IMR-90 (cell line): ENCODE results near the gene GFRA3. TPM values are rescaled to one million over a fixed set of nuclear protein-coding genes. Genes with fewer than 3 reads are reported as not detected.

Source experiments
- ATAC-seq: fragments of 200-7000 bp; cut with Tn5 transposase; 2 replicates; pipeline ENCODE4 v1.9.1; 2020; ENCODE audit warnings: low read depth, mild to moderate bottlenecking, moderate library complexity
- BruUV-seq: library from RNA; stranded (reverse); fragments of 400-500 nt; replicated peaks from 2 replicates; lab custom pipeline; 2021; lab: Mats Ljungman, UMichigan
- CTCF ChIA-PET: fragments of 300-600 bp; formaldehyde crosslinking; extraction: SDS; loops from one replicate; lab custom pipeline; 2021; ENCODE audit warnings: antibody characterized with exemption; lab: Yijun Ruan, JAX
- POLR2A ChIA-PET: fragments of 300-600 bp; sonication (Branson Sonifier 250); formaldehyde crosslinking; loops from one replicate; lab custom pipeline; 2022; ENCODE audit warnings: antibody characterized with exemption; ENCODE audit not compliant: unreplicated experiment; lab: Charles Lee
- DNase-seq: peaks from one replicate; pipeline ENCODE4 v3.0.0; 2013
- H2AFZ ChIP-seq: replicated peaks from 2 replicates; pipeline ENCODE3; 2013; ENCODE audit warnings: low read length, mild to moderate bottlenecking; ENCODE audit not compliant: poor library complexity
- H2AK5ac ChIP-seq: 2 replicates; pipeline ENCODE4 v1.6.1; 2013; ENCODE audit warnings: low read depth, low read length, inconsistent platforms
- H2AK9ac ChIP-seq: replicated peaks from 2 replicates; pipeline ENCODE3; 2013; ENCODE audit warnings: mild to moderate bottlenecking, low read depth, low read length, moderate library complexity; ENCODE audit not compliant: poor library complexity
- H2BK120ac ChIP-seq: 2 replicates; pipeline ENCODE4 v1.6.1; 2013; ENCODE audit warnings: low read depth, low read length, inconsistent platforms
- H2BK15ac ChIP-seq: 3 replicates; pipeline ENCODE4 v1.6.1; 2013; ENCODE audit warnings: low read depth, low read length, inconsistent platforms
- H2BK20ac ChIP-seq: 2 replicates; pipeline ENCODE4 v1.6.1; 2013; ENCODE audit warnings: low read depth, mild to moderate bottlenecking, inconsistent platforms, low read length, moderate library complexity
- H2BK5ac ChIP-seq: 2 replicates; pipeline ENCODE4 v1.6.1; 2013; ENCODE audit warnings: mild to moderate bottlenecking, low read depth, low read length, inconsistent platforms; ENCODE audit not compliant: poor library complexity, severe bottlenecking
- H3K14ac ChIP-seq: replicated peaks from 2 replicates; pipeline ENCODE4 v1.6.1; 2013; ENCODE audit warnings: low read depth, low read length, inconsistent platforms
- H3K18ac ChIP-seq: 2 replicates; pipeline ENCODE4 v1.6.1; 2013; ENCODE audit warnings: low read depth, low read length, control low read depth
- H3K23ac ChIP-seq: 2 replicates; pipeline ENCODE4 v1.6.1; 2013; ENCODE audit warnings: low read depth, low read length, inconsistent platforms
- H3K27ac ChIP-seq: 2 replicates; pipeline ENCODE4 v1.5.1; 2013; ENCODE audit warnings: mild to moderate bottlenecking, control low read depth, low read length; ENCODE audit not compliant: insufficient read depth
- H3K27me3 ChIP-seq: 2 replicates; pipeline ENCODE4 v1.6.1; 2013; ENCODE audit warnings: low read length; ENCODE audit not compliant: control insufficient read depth, insufficient read depth
- H3K36me3 ChIP-seq: 2 replicates; pipeline ENCODE4 v1.6.1; 2013; ENCODE audit warnings: low read length, mixed read lengths; ENCODE audit not compliant: control insufficient read depth, insufficient read depth
- H3K4ac ChIP-seq: 2 replicates; pipeline ENCODE4 v1.6.1; 2013; ENCODE audit warnings: low read depth, low read length, inconsistent platforms
- H3K4me1 ChIP-seq: 2 replicates; pipeline ENCODE4 v1.6.1; 2013; ENCODE audit warnings: low read length, mixed read lengths; ENCODE audit not compliant: control insufficient read depth, insufficient read depth
- H3K4me2 ChIP-seq: 2 replicates; pipeline ENCODE4 v1.6.1; 2013; ENCODE audit warnings: low read depth, mild to moderate bottlenecking, control low read depth, low read length, moderate library complexity
- H3K4me3 ChIP-seq: 2 replicates; pipeline ENCODE4 v1.5.1; 2013; ENCODE audit warnings: low read depth, mild to moderate bottlenecking, control low read depth, low read length, moderate library complexity; ENCODE audit not compliant: insufficient read depth
- H3K56ac ChIP-seq: 2 replicates; pipeline ENCODE4 v1.6.1; 2013; ENCODE audit warnings: low read length, inconsistent platforms; ENCODE audit not compliant: insufficient read depth; ENCODE audit errors: extremely low read depth
- H3K79me1 ChIP-seq, 2 experiments: 2 replicates each; pipeline ENCODE4 v1.6.1; 2013; ENCODE audit warnings: low read length in 2 of 2, inconsistent platforms in 1 of 2, low read depth in 1 of 2
- H3K9ac ChIP-seq: 2 replicates; pipeline ENCODE4 v1.6.1; 2013; ENCODE audit warnings: low read depth, low read length, control low read depth
- H3K9me1 ChIP-seq: 2 replicates; pipeline ENCODE4 v1.6.1; 2013; ENCODE audit warnings: low read length, inconsistent platforms; ENCODE audit not compliant: insufficient read depth
- H3K9me3 ChIP-seq: 2 replicates; pipeline ENCODE4 v1.6.1; 2013; ENCODE audit warnings: low read length; ENCODE audit not compliant: control insufficient read depth, insufficient read depth
- H4K20me1 ChIP-seq: 2 replicates; pipeline ENCODE4 v1.6.1; 2013; ENCODE audit warnings: low read length, inconsistent platforms; ENCODE audit not compliant: insufficient read depth
- H4K5ac ChIP-seq: 2 replicates; pipeline ENCODE4 v1.6.1; 2013; ENCODE audit warnings: mild to moderate bottlenecking, low read depth, low read length, control low read depth
- H4K8ac ChIP-seq, 2 experiments: 2 replicates each; pipeline ENCODE4 v1.6.1; 2013; ENCODE audit warnings: low read depth in 2 of 2, low read length in 2 of 2, control low read depth in 1 of 2, inconsistent platforms in 1 of 2
- H4K91ac ChIP-seq: 2 replicates; pipeline ENCODE4 v1.6.1; 2013; ENCODE audit warnings: low read depth, low read length, inconsistent platforms; ENCODE audit not compliant: insufficient read depth
- BHLHE40 ChIP-seq: fragments of 150-350 bp; IDR thresholded peaks from 2 replicates; pipeline ENCODE4 v1.6.1; 2016; ENCODE audit warnings: mild to moderate bottlenecking, low read depth, low read length
- CEBPB ChIP-seq: IDR thresholded peaks from 2 replicates; pipeline ENCODE4 v1.6.1; 2012; ENCODE audit warnings: low read depth, low read length, improper control_type of control experiment
- CHD1 ChIP-seq: IDR thresholded peaks from 2 replicates; pipeline ENCODE4 v1.6.1; 2012; ENCODE audit warnings: low read depth, low read length, improper control_type of control experiment
- FOS ChIP-seq: fragments of 150-350 bp; IDR thresholded peaks from 2 replicates; pipeline ENCODE4 v1.6.1; 2016; ENCODE audit warnings: low read depth, low read length
- MAFK ChIP-seq: IDR thresholded peaks from 2 replicates; pipeline ENCODE4 v1.6.1; 2012; ENCODE audit warnings: low read depth, low read length, improper control_type of control experiment
- MAZ ChIP-seq: IDR thresholded peaks from 2 replicates; pipeline ENCODE4 v1.6.1; 2012; ENCODE audit warnings: low read depth, mild to moderate bottlenecking, low read length, improper control_type of control experiment, moderate library complexity, borderline replicate concordance
- MXI1 ChIP-seq: IDR thresholded peaks from 2 replicates; pipeline ENCODE4 v1.6.1; 2012; ENCODE audit warnings: low read depth, mild to moderate bottlenecking, low read length, moderate library complexity, borderline replicate concordance
- NFE2L2 ChIP-seq: fragments of 150-350 bp; IDR thresholded peaks from 2 replicates; pipeline ENCODE4 v1.6.1; 2016; ENCODE audit warnings: low read depth, mild to moderate bottlenecking, low read length
- POLR2A ChIP-seq: IDR thresholded peaks from 2 replicates; pipeline ENCODE4 v1.6.1; 2012; ENCODE audit warnings: mild to moderate bottlenecking, low read depth, low read length
- RAD21 ChIP-seq: IDR thresholded peaks from 2 replicates; pipeline ENCODE4 v1.6.1; 2012; ENCODE audit warnings: low read length, improper control_type of control experiment
- RCOR1 ChIP-seq: IDR thresholded peaks from 2 replicates; pipeline ENCODE4 v1.6.1; 2012; ENCODE audit warnings: mild to moderate bottlenecking, low read length, improper control_type of control experiment; ENCODE audit not compliant: insufficient replicate concordance
- RFX5 ChIP-seq: IDR thresholded peaks from 2 replicates; pipeline ENCODE4 v1.8.0; 2012; ENCODE audit warnings: low read depth, mild to moderate bottlenecking, low read length, moderate library complexity
- SMC3 ChIP-seq: fragments of 150-350 bp; IDR thresholded peaks from 2 replicates; pipeline ENCODE4 v1.6.1; 2016; ENCODE audit warnings: low read depth, mild to moderate bottlenecking, antibody characterized with exemption, low read length, moderate library complexity
- dilution Hi-C: fragments of 300-500 bp; cut with HindIII; formaldehyde crosslinking; loops from one replicate; pipeline ENCODE4 v1.14.3; 2018; ENCODE audit warnings: low sequenced_read_pairs; ENCODE audit not compliant: unreplicated experiment
- in situ Hi-C: fragments of 300-500 bp; cut with MboI; formaldehyde crosslinking; loops from 3 replicates; pipeline ENCODE4 v1.14.3; 2019; ENCODE audit warnings: low sequenced_read_pairs, inconsistent platforms, mixed read lengths
- intact Hi-C: fragments of 100-400 bp; cut with micrococcal nuclease; formaldehyde crosslinking; loops from 2 replicates; pipeline ENCODE4 v1.10.0; 2022
- polyA plus RNA-seq, 3 experiments: library from polyadenylated mRNA; depleted of rRNA; stranded (reverse); fragments of >200 nt; gene quantifications; 2 replicates each; pipeline ENCODE4 v1.2.3, GENCODE V29; 2012; ENCODE audit warnings: low replicate concordance in 1 of 3
- total RNA-seq: library from RNA; depleted of rRNA; stranded (reverse); fragments of >200 nt; gene quantifications from 2 replicates; pipeline ENCODE4 v1.2.3, GENCODE V29; 2012
- TF ChIP-seq, protein P1 (sequence below): fragments of 150-350 bp; IDR thresholded peaks from 2 replicates; pipeline ENCODE4 v1.6.1; 2017; ENCODE audit warnings: mild to moderate bottlenecking, antibody characterized with exemption, low read length, low read depth
- TF ChIP-seq, protein P2 (sequence below): fragments of 150-350 bp; IDR thresholded peaks from 2 replicates; pipeline ENCODE4 v1.6.1; 2016; ENCODE audit warnings: low read depth, mild to moderate bottlenecking, low read length, moderate library complexity, borderline replicate concordance
- TF ChIP-seq, protein P3 (sequence below): conservative IDR thresholded peaks from 2 replicates; pipeline ENCODE4 v1.5.1; 2012; ENCODE audit warnings: mild to moderate bottlenecking, low read depth, low read length, improper control_type of control experiment

GFRA3 gene
- total and polyA plus RNA-seq, 2 of the 4 experiments (the other 2 are of a cell fraction), result not detected

DNA sequence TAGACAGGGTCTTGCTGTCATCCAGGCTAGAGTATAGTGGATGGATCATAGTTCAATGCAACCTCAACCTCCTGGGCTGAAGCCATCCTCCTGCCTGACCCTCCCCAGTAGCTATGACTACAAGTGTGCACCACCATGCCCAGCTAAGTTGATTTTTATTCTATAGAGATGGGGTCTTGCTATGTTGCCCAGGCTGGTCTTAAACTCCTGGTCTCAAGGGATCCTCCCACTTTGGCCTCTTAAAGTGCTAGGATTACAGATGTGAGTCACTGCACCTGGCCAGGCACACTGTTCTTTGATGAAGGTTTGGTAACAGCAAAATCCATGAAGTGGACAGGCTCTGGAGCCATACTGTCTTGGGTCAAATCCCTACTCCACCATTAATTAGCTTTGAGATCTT, 6.5 kb upstream of the GFRA3 start:
- Histone ChIP-seq H2BK20ac (no peak overlapping the region), H3K14ac (no peak overlapping the region), H4K5ac (no peak overlapping the region), H3K56ac (no peak overlapping the region), H3K36me3 (0 out of 2 replicates have a peak, but pooled peaks cover 2% of the 10 kb centered on the region), H4K20me1 (no peaks in the 10 kb centered on the region), H2AK9ac (no peak overlapping the region), H3K9me1 (no peaks in the 10 kb centered on the region), H3K4ac (no peak overlapping the region), H3K4me3 (no peak overlapping the region), H4K91ac (no peak overlapping the region), H2BK15ac (no peak overlapping the region), H3K27me3 (peaks cover 3% of the 10 kb centered on the region), H3K9ac (no peak overlapping the region), H4K8ac (no peak overlapping the region), H3K9me3 (no peaks in the 10 kb centered on the region), H2AFZ (no peak overlapping the region), H2BK120ac (no peak overlapping the region), H3K4me2 (no peak overlapping the region), H2BK5ac (no peak overlapping the region), H3K27ac (no peak overlapping the region), H3K4me1 (no peaks in the 10 kb centered on the region), H3K23ac (no peak overlapping the region), H3K18ac (no peak overlapping the region), H3K79me1 (no peaks in the 10 kb centered on the region), H2AK5ac (no peak overlapping the region)
- CTCF ChIA-PET, result interaction anchor here (0.6 kb wide), 3 partner anchors 9 to 110 kb away, joined by 3 to 5 read pairs (median 3); no protein-coding TSS in a partner anchor
- in situ Hi-C loops (no loop called here), intact Hi-C loops (loop anchor here (5.0 kb wide), 1 partner anchor 39 kb away; no protein-coding TSS in a partner anchor), dilution Hi-C loops (no loop called here)
- POLR2A ChIA-PET, result no interaction called here
- no peak for DNase-seq
- no TSS peak for BruUV-seq
- no peak for ATAC-seq
- no peak for TF ChIP-seq RCOR1
- no peak for TF ChIP-seq MAFK
- TF ChIP-seq MXI1, result no peak
- TF ChIP-seq RFX5, result no peak
- TF ChIP-seq, protein P1, sequence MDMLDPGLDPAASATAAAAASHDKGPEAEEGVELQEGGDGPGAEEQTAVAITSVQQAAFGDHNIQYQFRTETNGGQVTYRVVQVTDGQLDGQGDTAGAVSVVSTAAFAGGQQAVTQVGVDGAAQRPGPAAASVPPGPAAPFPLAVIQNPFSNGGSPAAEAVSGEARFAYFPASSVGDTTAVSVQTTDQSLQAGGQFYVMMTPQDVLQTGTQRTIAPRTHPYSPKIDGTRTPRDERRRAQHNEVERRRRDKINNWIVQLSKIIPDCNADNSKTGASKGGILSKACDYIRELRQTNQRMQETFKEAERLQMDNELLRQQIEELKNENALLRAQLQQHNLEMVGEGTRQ, result no peak
- no peak for TF ChIP-seq BHLHE40
- no peak for TF ChIP-seq CHD1
- TF ChIP-seq POLR2A, result no peak
- TF ChIP-seq SMC3, result no peak
- no peak for TF ChIP-seq MAZ
- TF ChIP-seq CEBPB, result no peak
- TF ChIP-seq FOS, result no peak
- TF ChIP-seq RAD21, result no peak
- TF ChIP-seq, protein P2, sequence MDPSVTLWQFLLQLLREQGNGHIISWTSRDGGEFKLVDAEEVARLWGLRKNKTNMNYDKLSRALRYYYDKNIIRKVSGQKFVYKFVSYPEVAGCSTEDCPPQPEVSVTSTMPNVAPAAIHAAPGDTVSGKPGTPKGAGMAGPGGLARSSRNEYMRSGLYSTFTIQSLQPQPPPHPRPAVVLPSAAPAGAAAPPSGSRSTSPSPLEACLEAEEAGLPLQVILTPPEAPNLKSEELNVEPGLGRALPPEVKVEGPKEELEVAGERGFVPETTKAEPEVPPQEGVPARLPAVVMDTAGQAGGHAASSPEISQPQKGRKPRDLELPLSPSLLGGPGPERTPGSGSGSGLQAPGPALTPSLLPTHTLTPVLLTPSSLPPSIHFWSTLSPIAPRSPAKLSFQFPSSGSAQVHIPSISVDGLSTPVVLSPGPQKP, result no peak
- TF ChIP-seq NFE2L2, result no peak
- TF ChIP-seq, protein P3, sequence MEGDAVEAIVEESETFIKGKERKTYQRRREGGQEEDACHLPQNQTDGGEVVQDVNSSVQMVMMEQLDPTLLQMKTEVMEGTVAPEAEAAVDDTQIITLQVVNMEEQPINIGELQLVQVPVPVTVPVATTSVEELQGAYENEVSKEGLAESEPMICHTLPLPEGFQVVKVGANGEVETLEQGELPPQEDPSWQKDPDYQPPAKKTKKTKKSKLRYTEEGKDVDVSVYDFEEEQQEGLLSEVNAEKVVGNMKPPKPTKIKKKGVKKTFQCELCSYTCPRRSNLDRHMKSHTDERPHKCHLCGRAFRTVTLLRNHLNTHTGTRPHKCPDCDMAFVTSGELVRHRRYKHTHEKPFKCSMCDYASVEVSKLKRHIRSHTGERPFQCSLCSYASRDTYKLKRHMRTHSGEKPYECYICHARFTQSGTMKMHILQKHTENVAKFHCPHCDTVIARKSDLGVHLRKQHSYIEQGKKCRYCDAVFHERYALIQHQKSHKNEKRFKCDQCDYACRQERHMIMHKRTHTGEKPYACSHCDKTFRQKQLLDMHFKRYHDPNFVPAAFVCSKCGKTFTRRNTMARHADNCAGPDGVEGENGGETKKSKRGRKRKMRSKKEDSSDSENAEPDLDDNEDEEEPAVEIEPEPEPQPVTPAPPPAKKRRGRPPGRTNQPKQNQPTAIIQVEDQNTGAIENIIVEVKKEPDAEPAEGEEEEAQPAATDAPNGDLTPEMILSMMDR, result no peak
